ENCODE data around the gene VOPP1. TPM values are rescaled to one million over a fixed set of nuclear protein-coding genes. Genes with fewer than 3 reads are reported as not detected.

Gene VOPP1
- total RNA-seq, 1 donor from 2014 or later = 53.7 TPM

DNA sequence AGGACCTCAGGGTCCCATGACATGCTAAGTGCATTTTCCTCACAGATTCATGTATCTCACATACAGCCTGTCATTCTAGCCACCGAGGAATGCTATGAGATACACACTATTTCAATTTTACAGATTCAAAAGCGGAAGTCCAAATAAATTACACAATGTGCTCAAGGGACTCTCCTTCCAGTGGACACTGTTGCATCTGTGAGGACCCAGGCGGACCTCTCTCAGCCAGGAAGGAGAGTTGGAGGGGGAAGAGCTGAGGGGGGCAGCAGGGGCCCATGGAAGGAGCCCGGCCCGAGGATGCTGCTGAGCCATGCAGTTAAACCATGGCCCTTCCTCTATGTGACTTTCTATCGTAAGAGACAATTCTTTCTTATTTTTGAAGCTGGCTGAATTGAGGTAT is 93.6 kb downstream of the VOPP1 start:
- ATAC-seq = no peak
- Histone ChIP-seq H3K36me3 (no peaks in the 10 kb centered on the region), H3K4me1 (no peaks in the 10 kb centered on the region), H3K4me3 (no peak overlapping the region), H3K27ac (no peak overlapping the region), H3K9me3 (no peaks in the 10 kb centered on the region), H3K27me3 (no peaks in the 10 kb centered on the region)
- intact Hi-C loops (cut with DNase I) = no loop called here
- TF ChIP-seq, protein P1, sequence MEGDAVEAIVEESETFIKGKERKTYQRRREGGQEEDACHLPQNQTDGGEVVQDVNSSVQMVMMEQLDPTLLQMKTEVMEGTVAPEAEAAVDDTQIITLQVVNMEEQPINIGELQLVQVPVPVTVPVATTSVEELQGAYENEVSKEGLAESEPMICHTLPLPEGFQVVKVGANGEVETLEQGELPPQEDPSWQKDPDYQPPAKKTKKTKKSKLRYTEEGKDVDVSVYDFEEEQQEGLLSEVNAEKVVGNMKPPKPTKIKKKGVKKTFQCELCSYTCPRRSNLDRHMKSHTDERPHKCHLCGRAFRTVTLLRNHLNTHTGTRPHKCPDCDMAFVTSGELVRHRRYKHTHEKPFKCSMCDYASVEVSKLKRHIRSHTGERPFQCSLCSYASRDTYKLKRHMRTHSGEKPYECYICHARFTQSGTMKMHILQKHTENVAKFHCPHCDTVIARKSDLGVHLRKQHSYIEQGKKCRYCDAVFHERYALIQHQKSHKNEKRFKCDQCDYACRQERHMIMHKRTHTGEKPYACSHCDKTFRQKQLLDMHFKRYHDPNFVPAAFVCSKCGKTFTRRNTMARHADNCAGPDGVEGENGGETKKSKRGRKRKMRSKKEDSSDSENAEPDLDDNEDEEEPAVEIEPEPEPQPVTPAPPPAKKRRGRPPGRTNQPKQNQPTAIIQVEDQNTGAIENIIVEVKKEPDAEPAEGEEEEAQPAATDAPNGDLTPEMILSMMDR (IDR thresholded peaks at IDR 0.05) = no peak
- no peak for DNase-seq

DNA sequence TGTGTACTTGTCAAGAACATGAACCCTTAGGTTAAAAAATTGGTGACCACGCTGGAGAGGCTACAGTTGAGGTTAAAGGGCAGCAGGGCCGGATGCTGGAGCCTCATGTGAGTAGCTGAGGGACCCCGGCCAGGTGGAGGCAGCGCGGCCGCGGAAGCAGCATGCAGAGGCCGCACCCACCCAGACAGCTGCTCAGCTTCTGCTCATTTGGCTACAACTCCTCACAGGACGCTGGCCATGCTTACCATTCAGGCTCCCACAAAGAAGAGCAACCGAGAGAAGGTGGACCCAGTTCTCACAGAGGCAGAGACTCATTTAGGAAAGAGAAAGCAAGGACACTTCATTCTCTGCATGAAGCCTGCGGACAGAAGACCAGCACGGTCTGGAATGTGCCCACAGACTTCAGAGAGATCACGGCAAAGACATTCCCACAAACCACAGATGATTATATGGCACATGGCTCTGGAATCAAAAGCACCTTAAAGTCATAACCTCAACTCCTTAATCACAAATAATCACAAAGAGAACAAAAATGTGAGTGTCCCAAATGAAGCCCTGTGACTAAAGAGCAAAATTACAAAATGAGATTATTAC is 94.4 kb downstream of the VOPP1 start:
- DNase-seq = no peak
- TF ChIP-seq, protein P1 (IDR thresholded peaks at IDR 0.05) = no peak
- Histone ChIP-seq H3K27me3 (no peaks in the 10 kb centered on the region), H3K27ac (no peak overlapping the region), H3K4me1 (no peaks in the 10 kb centered on the region), H3K9me3 (no peaks in the 10 kb centered on the region), H3K36me3 (peaks cover 5% of the 10 kb centered on the region), H3K4me3 (no peak overlapping the region)
- ATAC-seq = no peak
- intact Hi-C loops (cut with DNase I) = no loop called here

DNA sequence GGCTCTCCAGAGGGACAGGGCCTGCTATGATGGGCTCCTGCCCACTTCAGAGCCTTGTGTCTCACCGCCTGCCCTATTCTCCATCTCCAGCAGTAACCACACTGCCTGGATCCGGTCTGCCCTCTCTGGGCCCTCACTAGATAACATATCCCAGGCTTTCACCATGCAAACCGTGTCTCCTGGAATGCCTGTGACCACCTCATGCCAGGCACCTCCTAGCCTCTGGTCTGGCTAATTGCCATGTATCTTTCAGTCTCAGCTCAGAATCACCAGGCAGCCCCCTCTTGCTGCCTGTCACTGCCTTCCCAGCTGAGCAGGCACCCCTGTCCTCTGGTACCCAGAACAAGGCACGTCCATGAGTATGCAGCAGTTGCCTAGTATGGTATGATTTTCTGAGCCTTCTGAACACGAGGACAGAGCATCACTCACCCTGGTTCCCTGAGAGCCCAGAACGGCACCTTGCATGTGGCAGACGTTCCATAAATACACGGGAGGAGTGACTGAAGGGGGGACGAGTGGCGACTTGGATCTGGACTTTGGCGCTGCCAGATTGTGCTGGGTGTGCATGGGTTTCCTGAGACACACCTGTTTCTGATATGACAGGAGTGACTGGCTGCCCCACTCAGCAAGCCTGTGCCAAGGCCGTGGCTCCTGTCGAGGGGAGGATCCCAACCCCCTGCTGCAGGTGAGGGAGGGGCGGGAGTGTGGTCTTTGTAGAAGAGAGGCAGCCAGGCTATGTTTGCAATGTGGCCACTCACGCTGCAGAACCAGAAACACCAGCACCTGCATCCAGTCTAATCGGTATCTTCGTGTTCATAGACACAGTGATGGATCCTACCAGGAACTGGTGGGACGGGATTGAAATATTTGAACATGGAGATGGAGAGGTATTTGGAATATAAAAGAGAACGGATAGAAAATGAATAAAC is 95.2 kb downstream of the VOPP1 start:
- no peak overlapping the region for H3K27ac ChIP-seq
- no peaks in the 10 kb centered on the region for H3K9me3 ChIP-seq
- TF ChIP-seq, protein P1 (IDR thresholded peaks at IDR 0.05) = no peak
- no peak overlapping the region for H3K4me3 ChIP-seq
- H3K4me1 ChIP-seq = no peaks in the 10 kb centered on the region
- intact Hi-C loops (cut with DNase I) = no loop called here
- no peaks in the 10 kb centered on the region for H3K27me3 ChIP-seq
- ATAC-seq (no peak), DNase-seq (no peak)
- peaks cover 5% of the 10 kb centered on the region for H3K36me3 ChIP-seq

DNA sequence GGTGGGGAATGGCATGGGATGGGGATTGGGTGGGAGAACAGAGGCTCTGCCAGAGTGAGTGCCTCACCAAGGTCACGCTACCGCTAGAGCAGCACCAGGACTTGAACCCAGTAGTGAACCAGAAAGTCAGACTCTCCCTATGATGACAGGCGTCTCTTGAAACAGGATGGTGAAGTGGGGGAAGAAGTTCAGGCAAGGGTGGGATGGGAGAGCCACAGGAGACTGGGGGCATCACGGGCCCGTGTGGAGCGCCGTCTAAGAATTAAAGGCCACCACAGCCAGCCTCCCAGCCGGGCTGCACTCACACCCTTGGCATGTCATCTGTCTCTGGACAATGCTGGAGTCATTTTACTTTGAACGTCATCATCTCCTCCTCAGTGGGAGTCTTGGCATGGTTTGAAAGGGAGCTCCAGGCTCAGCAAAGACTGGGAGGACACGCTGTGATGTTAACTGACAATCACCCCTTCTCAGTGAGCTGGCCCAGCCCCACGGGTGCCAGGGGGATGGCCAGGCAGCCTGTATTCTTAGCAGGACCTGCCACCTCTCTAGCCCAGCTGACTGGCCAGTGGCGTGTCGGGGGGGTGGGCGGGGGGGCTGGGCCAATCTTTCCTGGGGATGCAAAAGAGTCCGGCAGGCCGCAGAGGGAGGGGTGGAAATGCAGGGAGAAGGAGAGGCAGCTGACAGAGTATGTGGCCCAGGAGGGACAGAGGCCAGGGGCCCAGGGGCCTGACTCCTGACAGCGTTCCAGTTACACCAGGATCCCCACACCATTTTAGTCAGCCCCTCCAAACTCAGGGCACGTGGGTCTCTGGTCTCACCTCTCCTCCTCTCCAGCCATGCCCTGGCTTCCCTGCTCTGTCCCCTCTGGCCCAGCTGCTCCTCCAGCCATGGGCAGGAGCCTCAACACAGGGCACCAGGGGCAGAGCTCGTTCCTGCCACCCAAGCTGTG is 96.2 kb downstream of the VOPP1 start:
- peaks cover 5% of the 10 kb centered on the region for H3K36me3 ChIP-seq
- H3K4me1 ChIP-seq = no peaks in the 10 kb centered on the region
- no peak overlapping the region for H3K4me3 ChIP-seq
- H3K9me3 ChIP-seq = no peaks in the 10 kb centered on the region
- intact Hi-C loops (cut with DNase I) = no loop called here
- TF ChIP-seq, protein P1 (IDR thresholded peaks at IDR 0.05) = no peak
- DNase-seq (no peak), ATAC-seq (peak; percentile 4)
- H3K27ac ChIP-seq = no peak overlapping the region
- no peaks in the 10 kb centered on the region for H3K27me3 ChIP-seq
